ENCODE measurements around the gene MINDY4. TPM values are rescaled to one million over a fixed set of nuclear protein-coding genes. Genes with fewer than 3 reads are reported as not detected.

The MINDY4 gene
- total and polyA plus RNA-seq, 2 donors (not counting 1 experiment from before 2014, with no cell fraction given): 6.1 to 6.3 TPM

DNA sequence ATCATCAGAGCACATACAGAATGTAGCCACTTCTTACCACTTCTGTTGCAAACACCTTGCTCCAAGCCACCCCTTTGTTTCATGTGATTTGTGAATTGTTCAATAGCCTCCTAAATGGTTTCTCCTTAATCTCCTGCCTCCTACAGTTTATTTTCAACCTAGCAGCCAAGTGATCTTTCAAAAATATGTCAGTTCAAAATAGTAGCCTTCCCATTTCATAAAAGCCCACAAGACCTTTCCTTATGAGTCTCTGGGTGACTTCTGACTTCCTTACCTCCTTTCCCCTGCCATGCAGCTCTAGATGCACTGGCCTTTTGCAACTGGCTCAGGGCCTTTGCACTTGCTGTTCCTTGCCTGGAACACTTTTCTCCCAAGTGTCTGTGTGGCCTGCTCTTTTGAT lies 4.8 kb downstream of the MINDY4 start:
- TF ChIP-seq, protein P1, sequence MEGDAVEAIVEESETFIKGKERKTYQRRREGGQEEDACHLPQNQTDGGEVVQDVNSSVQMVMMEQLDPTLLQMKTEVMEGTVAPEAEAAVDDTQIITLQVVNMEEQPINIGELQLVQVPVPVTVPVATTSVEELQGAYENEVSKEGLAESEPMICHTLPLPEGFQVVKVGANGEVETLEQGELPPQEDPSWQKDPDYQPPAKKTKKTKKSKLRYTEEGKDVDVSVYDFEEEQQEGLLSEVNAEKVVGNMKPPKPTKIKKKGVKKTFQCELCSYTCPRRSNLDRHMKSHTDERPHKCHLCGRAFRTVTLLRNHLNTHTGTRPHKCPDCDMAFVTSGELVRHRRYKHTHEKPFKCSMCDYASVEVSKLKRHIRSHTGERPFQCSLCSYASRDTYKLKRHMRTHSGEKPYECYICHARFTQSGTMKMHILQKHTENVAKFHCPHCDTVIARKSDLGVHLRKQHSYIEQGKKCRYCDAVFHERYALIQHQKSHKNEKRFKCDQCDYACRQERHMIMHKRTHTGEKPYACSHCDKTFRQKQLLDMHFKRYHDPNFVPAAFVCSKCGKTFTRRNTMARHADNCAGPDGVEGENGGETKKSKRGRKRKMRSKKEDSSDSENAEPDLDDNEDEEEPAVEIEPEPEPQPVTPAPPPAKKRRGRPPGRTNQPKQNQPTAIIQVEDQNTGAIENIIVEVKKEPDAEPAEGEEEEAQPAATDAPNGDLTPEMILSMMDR (conservative IDR thresholded peaks at IDR 0.05 in 1 of 2, IDR thresholded peaks at IDR 0.05 in 1 of 2; ENCODE audit: low read depth in 1 of 2, low read length in 2 of 2): no peak
- no peak for TF ChIP-seq EZH2 (IDR thresholded peaks at IDR 0.05; ENCODE audit: low read length, missing control alignments)
- no peaks in the 10 kb centered on the region for H3K27me3 ChIP-seq (ENCODE audit: control insufficient read depth, insufficient read depth, low read length)
- H3K27ac ChIP-seq (ENCODE audit: insufficient read depth, low read length): no peak overlapping the region
- DNase-seq (ENCODE audit: low read depth in 2 of 2): no peak
- no peaks in the 10 kb centered on the region for H3K9me3 ChIP-seq (ENCODE audit: control insufficient read depth, insufficient read depth, low read depth, low read length)
- H3K4me1 ChIP-seq (ENCODE audit: control insufficient read depth, extremely low read depth, insufficient read depth, low read length): peaks cover 8% of the 10 kb centered on the region
- H3K79me2 ChIP-seq (ENCODE audit: control insufficient read depth, insufficient read depth, low read length): peaks cover 12% of the 10 kb centered on the region
- no peak overlapping the region for H3K9ac ChIP-seq (ENCODE audit: insufficient read depth, low read length)
- H3K4me3 ChIP-seq (replicated peaks in 1 of 4; ENCODE audit: control extremely low read depth in 1 of 4, insufficient read depth in 1 of 4, low read depth in 3 of 4, low read length in 4 of 4): no peak overlapping the region
- H4K20me1 ChIP-seq (ENCODE audit: control insufficient read depth, extremely low read depth, insufficient read depth, low read length): no peaks in the 10 kb centered on the region
- H2AFZ ChIP-seq (ENCODE audit: low read length): no peak overlapping the region
- peaks cover 4% of the 10 kb centered on the region for H3K36me3 ChIP-seq (ENCODE audit: control insufficient read depth, insufficient read depth, low read length)
- no peak overlapping the region for H3K4me2 ChIP-seq (ENCODE audit: extremely low read depth, insufficient read depth, low read length)

DNA sequence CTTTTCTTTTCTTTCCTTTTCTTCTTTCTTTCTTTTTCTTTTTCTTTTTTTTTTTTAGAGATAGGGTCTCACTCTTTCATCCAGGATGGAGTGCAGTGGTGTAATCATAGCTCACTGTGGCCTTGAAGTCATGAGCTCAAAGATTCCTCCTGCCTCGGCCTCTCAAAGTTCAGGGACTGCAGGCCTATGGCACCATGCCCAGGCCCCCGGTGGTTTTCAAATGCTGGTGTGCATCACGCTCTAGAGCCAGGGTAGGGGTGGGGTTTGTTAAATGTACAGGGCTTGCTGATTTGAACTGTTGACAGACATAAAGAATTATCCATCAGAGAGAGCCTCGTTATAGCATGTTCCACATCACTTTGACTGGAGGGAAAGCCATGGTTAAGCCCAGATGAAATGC lies 5.8 kb downstream of the MINDY4 start:
- Histone ChIP-seq H3K4me2 (ENCODE audit: extremely low read depth, insufficient read depth, low read length) (no peak overlapping the region), H3K79me2 (ENCODE audit: control insufficient read depth, insufficient read depth, low read length) (peaks cover 12% of the 10 kb centered on the region), H3K27ac (ENCODE audit: insufficient read depth, low read length) (no peak overlapping the region), H3K9me3 (ENCODE audit: control insufficient read depth, insufficient read depth, low read depth, low read length) (no peaks in the 10 kb centered on the region), H4K20me1 (ENCODE audit: control insufficient read depth, extremely low read depth, insufficient read depth, low read length) (no peaks in the 10 kb centered on the region), H3K27me3 (ENCODE audit: control insufficient read depth, insufficient read depth, low read length) (no peaks in the 10 kb centered on the region), H3K36me3 (ENCODE audit: control insufficient read depth, insufficient read depth, low read length) (peaks cover 4% of the 10 kb centered on the region), H2AFZ (ENCODE audit: low read length) (no peak overlapping the region), H3K9ac (ENCODE audit: insufficient read depth, low read length) (no peak overlapping the region), H3K4me3 (replicated peaks in 1 of 4; ENCODE audit: control extremely low read depth in 1 of 4, insufficient read depth in 1 of 4, low read depth in 3 of 4, low read length in 4 of 4) (no peak overlapping the region), H3K4me1 (ENCODE audit: control insufficient read depth, extremely low read depth, insufficient read depth, low read length) (peaks cover 8% of the 10 kb centered on the region)
- DNase-seq (ENCODE audit: low read depth in 2 of 2): no peak
- TF ChIP-seq, protein P1 (conservative IDR thresholded peaks at IDR 0.05 in 1 of 2, IDR thresholded peaks at IDR 0.05 in 1 of 2; ENCODE audit: low read depth in 1 of 2, low read length in 2 of 2): no peak
- no peak for TF ChIP-seq EZH2 (IDR thresholded peaks at IDR 0.05; ENCODE audit: low read length, missing control alignments)

DNA sequence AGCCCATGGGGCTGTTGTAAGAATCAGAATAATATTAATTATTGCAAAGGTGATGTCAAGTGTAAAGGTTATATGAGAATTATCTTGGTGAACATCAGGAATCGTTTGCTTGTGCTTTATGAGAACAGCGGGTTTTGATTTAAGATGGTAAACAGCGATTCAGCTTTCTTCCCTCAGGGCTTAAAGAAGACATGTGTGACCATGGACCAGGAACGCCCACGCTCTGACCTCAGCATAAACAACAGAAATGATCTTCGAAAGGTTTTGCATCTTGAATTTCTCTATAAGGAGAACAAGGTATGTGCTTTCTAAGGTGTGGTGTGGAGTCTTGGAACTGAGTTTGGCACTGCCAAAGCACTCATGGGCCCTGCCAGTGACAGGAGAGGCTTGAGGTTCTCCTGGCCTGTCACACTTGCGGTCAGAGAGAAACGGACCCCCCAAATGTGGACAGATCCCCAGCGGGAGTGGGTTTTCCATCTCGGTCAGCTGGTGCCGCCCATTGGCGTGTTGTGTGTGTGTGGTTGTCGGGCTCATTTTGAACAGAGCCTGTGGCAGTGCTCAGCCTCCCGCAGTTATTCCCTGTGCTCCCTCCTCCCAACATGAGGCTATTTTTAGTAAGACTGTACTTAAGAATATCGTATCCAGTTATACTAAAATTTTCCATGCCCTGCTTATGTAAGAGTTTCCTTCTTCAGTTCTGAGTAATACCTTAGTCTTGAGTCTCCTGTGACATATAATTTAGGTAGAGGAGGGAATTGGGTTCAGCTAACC lies 7.2 kb downstream of the MINDY4 start:
- Histone ChIP-seq H3K9me3 (ENCODE audit: control insufficient read depth, insufficient read depth, low read depth, low read length) (no peaks in the 10 kb centered on the region), H3K4me1 (ENCODE audit: control insufficient read depth, extremely low read depth, insufficient read depth, low read length) (peaks cover 3% of the 10 kb centered on the region), H3K4me2 (ENCODE audit: extremely low read depth, insufficient read depth, low read length) (no peak overlapping the region), H3K4me3 (replicated peaks in 1 of 4; ENCODE audit: control extremely low read depth in 1 of 4, insufficient read depth in 1 of 4, low read depth in 3 of 4, low read length in 4 of 4) (no peak overlapping the region), H4K20me1 (ENCODE audit: control insufficient read depth, extremely low read depth, insufficient read depth, low read length) (no peaks in the 10 kb centered on the region), H3K36me3 (ENCODE audit: control insufficient read depth, insufficient read depth, low read length) (peaks cover 5% of the 10 kb centered on the region), H2AFZ (ENCODE audit: low read length) (no peak overlapping the region), H3K27ac (ENCODE audit: insufficient read depth, low read length) (no peak overlapping the region), H3K79me2 (ENCODE audit: control insufficient read depth, insufficient read depth, low read length) (peaks cover 1% of the 10 kb centered on the region), H3K9ac (ENCODE audit: insufficient read depth, low read length) (no peak overlapping the region), H3K27me3 (ENCODE audit: control insufficient read depth, insufficient read depth, low read length) (no peaks in the 10 kb centered on the region)
- TF ChIP-seq, protein P1 (conservative IDR thresholded peaks at IDR 0.05 in 1 of 2, IDR thresholded peaks at IDR 0.05 in 1 of 2; ENCODE audit: low read depth in 1 of 2, low read length in 2 of 2): no peak
- TF ChIP-seq EZH2 (IDR thresholded peaks at IDR 0.05; ENCODE audit: low read length, missing control alignments): no peak
- peak in 1 of 2 donors; percentile 50 for DNase-seq (ENCODE audit: low read depth in 2 of 2)
